ENCODE results near the gene PDGFA. TPM values are rescaled to one million over a fixed set of nuclear protein-coding genes. Genes with fewer than 3 reads are reported as not detected.

Gene PDGFA
- total RNA-seq, 2 experiments from 2014 or later, result not detected

GRCh38 chr7:507623-508300 is 11.9 kb downstream of the PDGFA start:
- Histone ChIP-seq H2AFZ (ENCODE audit: low read length) (no peak overlapping the region), H3K9me3 (ENCODE audit: low read length) (no peaks in the 10 kb centered on the region), H3K4me1 (ENCODE audit: insufficient read depth, low read length, poor library complexity, severe bottlenecking) (no peaks in the 10 kb centered on the region), H3K9me2 (ENCODE audit: insufficient read depth, low read length) (no peaks in the 10 kb centered on the region), H3K36me3 (ENCODE audit: insufficient read depth, low read length) (no peaks in the 10 kb centered on the region), H3K79me2 (ENCODE audit: insufficient read depth, low read depth, low read length) (no peaks in the 10 kb centered on the region), H4K20me1 (ENCODE audit: insufficient read depth, low read length) (no peaks in the 10 kb centered on the region), H3K27ac (ENCODE audit: low read depth, low read length, poor library complexity, severe bottlenecking) (no peak overlapping the region), H3K4me3 (ENCODE audit: low read depth, low read length, poor library complexity, severe bottlenecking) (no peak overlapping the region), H3K4me2 (ENCODE audit: low read length) (no peak overlapping the region)
- ChIA-PET CTCF (ENCODE audit: unreplicated experiment) (no interaction called here), POLR2A (no interaction called here)
- BruUV-seq (replicated peaks), result no TSS peak
- TF ChIP-seq CTCF (conservative IDR thresholded peaks at IDR 0.05; ENCODE audit: low read length), result no peak
- no peak for TF ChIP-seq EZH2phosphoT487 (IDR thresholded peaks at IDR 0.05; ENCODE audit: borderline replicate concordance, low read depth, low read length)
- DNase-seq (ENCODE audit: low spot score), result no peak
- intact Hi-C loops (cut with micrococcal nuclease; ENCODE audit: unreplicated experiment), result no loop called here

- no peak for DNase-seq (ENCODE audit: low spot score)
- Histone ChIP-seq H3K4me2 (ENCODE audit: low read length) (no peak overlapping the region), H3K36me3 (ENCODE audit: insufficient read depth, low read length) (no peaks in the 10 kb centered on the region), H3K27ac (ENCODE audit: low read depth, low read length, poor library complexity, severe bottlenecking) (no peak overlapping the region), H2AFZ (ENCODE audit: low read length) (no peak overlapping the region), H3K4me3 (ENCODE audit: low read depth, low read length, poor library complexity, severe bottlenecking) (no peak overlapping the region), H3K9me3 (ENCODE audit: low read length) (no peaks in the 10 kb centered on the region), H3K79me2 (ENCODE audit: insufficient read depth, low read depth, low read length) (no peaks in the 10 kb centered on the region), H3K4me1 (ENCODE audit: insufficient read depth, low read length, poor library complexity, severe bottlenecking) (no peaks in the 10 kb centered on the region), H3K9me2 (ENCODE audit: insufficient read depth, low read length) (no peaks in the 10 kb centered on the region), H4K20me1 (ENCODE audit: insufficient read depth, low read length) (no peaks in the 10 kb centered on the region)
- ChIA-PET CTCF (ENCODE audit: unreplicated experiment) (no interaction called here), POLR2A (no interaction called here)
- intact Hi-C loops (cut with micrococcal nuclease; ENCODE audit: unreplicated experiment), result no loop called here
- TF ChIP-seq CTCF (conservative IDR thresholded peaks at IDR 0.05; ENCODE audit: low read length), result no peak
- TF ChIP-seq EZH2phosphoT487 (IDR thresholded peaks at IDR 0.05; ENCODE audit: borderline replicate concordance, low read depth, low read length), result no peak
- BruUV-seq (replicated peaks), result no TSS peak
Measured at GRCh38 chr7:506921-507622, 12.6 kb downstream of the PDGFA start.

GRCh38 chr7:506391-506831 is 13.2 kb downstream of the PDGFA start:
- Histone ChIP-seq H3K4me2 (ENCODE audit: low read length) (no peak overlapping the region), H2AFZ (ENCODE audit: low read length) (no peak overlapping the region), H3K4me3 (ENCODE audit: low read depth, low read length, poor library complexity, severe bottlenecking) (no peak overlapping the region), H3K4me1 (ENCODE audit: insufficient read depth, low read length, poor library complexity, severe bottlenecking) (no peaks in the 10 kb centered on the region), H3K9me3 (ENCODE audit: low read length) (no peaks in the 10 kb centered on the region), H3K36me3 (ENCODE audit: insufficient read depth, low read length) (no peaks in the 10 kb centered on the region), H3K27ac (ENCODE audit: low read depth, low read length, poor library complexity, severe bottlenecking) (no peak overlapping the region), H3K9me2 (ENCODE audit: insufficient read depth, low read length) (no peaks in the 10 kb centered on the region), H3K79me2 (ENCODE audit: insufficient read depth, low read depth, low read length) (no peaks in the 10 kb centered on the region), H4K20me1 (ENCODE audit: insufficient read depth, low read length) (no peaks in the 10 kb centered on the region)
- POLR2A ChIA-PET, result no interaction called here
- no peak for TF ChIP-seq CTCF (conservative IDR thresholded peaks at IDR 0.05; ENCODE audit: low read length)
- TF ChIP-seq EZH2phosphoT487 (IDR thresholded peaks at IDR 0.05; ENCODE audit: borderline replicate concordance, low read depth, low read length), result no peak
- intact Hi-C loops (cut with micrococcal nuclease; ENCODE audit: unreplicated experiment), result no loop called here
- BruUV-seq (replicated peaks), result no TSS peak
- CTCF ChIA-PET (ENCODE audit: unreplicated experiment), result no interaction called here
- no peak for DNase-seq (ENCODE audit: low spot score)
